GM03348 (cell line): ENCODE data around the gene NINJ2.

Experiments
- DNase-seq: peaks from one replicate; pipeline ENCODE4 v3.0.0; 2012; ENCODE audit warnings: low spot score

Gene NINJ2

DNA sequence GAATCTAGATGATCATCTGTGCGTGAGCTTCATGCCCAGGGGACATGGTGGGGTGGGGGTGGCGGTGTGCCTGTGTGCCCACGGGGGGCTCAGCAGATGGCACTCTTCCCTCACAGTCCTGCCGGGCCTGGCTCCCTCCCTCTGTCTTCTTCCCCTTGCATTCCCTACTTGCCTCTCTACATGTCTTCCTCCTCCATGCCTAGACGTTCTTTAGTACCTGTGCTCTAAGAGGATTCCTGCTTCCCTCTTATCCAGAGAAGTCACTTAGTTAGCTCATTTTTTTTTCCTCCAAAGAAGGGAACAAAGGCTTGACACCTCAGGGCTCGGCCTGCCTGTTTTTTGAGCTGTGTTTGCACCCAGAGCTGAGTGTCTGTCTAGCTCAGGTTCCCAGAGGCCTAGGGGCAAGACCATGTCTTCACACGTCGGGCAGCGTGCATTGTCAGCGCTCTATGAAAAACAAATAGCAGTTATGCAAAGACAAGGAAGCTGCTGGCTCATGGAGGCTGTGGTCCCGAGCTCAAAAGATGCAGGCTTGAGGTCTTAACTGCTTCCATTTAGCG is 48.8 kb downstream of the NINJ2 start:
- no peak for DNase-seq

DNA sequence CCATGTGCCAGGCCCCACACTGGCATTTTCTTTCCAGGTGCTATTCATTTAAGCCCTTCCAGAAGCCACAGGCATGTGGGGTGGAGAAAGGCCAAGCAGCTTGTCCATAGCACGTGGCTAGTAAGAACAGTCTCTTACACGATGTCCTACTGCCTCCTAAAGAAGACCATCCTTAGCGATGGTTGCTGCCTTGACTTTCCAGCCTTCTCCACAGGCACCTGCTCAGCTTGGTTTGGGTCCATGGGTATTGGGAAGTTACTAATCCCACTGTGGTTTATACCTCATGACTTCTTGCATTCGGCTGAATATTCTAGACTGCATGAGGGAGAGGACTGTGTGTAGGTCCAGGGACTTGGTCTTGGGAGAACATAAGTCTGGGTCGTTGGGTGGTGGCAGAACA is 49.2 kb downstream of the NINJ2 start:
- DNase-seq: no peak

DNA sequence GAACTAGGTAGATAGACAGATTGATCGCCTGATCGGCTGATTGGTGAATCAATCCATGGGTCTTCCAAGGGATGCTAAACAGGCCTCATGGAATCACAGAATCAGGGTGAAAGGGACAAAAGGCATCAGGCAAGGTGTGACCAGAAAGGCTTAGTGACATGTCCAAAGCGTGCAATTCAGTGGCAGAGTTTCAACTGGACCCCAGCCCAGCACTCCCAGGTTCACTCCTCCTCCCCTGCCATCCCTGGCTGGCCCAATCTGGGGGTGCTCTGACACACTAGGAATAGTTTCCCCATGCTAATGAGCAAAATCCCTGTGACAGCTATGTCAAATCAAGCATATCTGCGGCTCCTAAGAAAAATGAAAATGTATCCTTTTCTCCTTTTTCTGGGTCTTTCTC is 50.4 kb downstream of the NINJ2 start:
- no peak for DNase-seq

DNA sequence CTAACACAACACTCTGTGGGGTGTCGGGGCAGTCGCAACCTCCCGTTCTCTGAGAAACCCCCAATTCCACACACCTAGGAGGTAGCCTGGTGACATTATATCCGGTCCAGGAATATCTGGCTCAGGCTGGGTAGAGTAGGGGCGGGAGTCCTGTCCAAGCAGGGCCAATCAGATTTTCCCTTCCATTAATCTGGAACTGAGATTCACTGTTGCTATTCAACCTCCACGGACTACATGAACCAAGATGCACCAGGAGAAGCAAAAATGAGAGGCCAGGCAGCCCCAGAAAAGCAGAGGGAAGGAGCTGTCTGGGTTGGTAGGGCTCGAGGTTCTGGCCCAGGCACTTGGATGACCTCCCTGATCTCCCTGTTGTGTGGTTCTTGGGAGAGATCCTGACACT is 51.0 kb downstream of the NINJ2 start:
- DNase-seq: no peak

DNA sequence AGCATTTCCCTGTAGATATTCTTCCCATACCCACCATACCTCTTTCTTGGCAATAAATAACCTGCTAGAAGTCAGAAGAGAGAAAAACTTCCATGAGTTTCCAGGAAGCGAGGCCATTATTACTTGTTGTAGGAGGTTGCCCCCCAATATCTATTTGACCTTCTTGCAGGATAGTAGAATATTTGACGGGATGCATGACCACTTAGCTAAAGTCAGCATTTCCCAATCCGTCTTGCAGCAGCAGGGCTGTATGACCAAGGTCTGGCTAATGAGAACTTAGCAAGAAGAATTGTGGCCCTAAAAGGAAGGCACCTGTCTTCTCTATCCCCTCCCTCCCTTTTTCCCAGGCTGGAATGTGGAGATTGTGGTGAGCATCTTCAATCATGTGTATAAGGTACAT is 51.5 kb downstream of the NINJ2 start:
- DNase-seq: no peak

DNA sequence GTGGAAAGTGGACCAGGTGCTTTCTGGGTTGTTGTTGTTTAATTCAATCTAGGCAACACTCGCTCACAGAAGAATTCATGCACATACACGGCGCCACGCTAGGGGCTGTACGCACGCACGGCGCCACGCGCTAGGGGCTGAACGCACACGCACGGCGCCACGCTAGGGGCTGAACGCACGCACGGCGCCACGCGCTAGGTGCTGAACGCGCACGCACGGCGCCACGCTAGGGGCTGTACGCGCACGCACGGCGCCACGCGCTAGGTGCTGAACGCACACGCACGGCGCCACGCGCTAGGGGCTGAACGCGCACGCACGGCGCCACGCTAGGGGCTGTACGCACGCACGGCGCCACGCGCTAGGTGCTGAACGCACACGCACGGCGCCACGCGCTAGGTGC is 54.3 kb downstream of the NINJ2 start:
- DNase-seq: no peak

DNA sequence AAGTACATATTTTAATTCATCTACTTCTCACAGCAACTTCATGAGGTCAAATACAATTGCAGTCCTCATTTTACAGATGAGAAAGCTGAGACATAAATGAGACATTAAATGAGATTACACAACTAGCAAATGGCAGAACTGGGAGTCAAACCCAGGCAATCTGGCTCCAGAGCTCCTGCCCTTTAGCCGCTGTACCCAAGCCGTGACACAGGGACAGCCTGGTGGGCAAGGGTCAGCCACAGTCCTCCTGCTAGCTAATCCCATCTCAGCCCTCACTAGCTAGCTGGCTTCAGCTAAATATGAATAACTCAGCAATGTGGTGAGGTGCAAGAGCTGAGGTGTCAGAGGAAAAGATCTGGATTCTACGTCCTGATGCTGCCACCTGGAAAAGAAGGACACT is 54.8 kb downstream of the NINJ2 start:
- no peak for DNase-seq

DNA sequence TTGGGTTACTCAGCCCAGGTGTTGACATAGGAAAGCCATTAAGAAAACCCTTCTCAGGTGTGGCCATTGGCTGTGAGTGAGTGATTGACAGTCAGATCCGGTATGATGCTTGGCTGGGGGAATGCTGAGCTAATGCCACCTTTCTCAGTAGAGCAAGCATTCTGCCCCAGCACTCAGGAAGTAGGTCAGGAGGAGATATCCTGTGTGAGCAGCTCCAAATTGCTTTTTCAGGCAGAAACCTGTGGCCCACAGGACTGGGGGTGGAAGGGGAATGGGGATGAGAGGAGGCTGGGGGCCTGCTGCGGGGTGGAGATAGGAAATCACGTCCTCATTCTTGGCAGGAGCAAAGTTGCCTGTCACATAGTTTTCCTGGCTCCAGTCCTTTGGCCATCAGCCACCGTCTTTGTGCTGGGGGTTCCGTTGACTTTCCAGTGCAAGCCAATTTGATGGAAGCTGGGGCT is 55.7 kb downstream of the NINJ2 start:
- DNase-seq: no peak

DNA sequence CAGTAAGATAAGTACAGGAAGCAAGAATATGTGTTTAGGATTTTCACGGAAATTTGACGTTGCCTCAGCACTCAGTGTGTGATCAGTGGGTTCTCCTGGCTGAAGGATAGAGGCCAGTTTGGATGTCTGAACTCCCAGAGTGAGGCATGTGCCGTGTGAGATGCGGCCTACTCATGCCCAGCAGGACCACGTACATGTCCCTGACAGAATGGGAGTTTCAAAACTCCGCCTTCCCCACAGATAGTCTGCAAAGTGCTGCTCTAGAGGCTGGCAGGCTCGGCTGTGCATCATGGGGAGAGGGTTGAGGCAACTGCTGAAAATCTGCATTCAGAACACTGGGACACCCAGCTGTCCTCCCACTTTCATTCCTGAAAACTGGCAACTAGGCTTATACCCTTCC is 58.3 kb downstream of the NINJ2 start:
- DNase-seq: no peak

DNA sequence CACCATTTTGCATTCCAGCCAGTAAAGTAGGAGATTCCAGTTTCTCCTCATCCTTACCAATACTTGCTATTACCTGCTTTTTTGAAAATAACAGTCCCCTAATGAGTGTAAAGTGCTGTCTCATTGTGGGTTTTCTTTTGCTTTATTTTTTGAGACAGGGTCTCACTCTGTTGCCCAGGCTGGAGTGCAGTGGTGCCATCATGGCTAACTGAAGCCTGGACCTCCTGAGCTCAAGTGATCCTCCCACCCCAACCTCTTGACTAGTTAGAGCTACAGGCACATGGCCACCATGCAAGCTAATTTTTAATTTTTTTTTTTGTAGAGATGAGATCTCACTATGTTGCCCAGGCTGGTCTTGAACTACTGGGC is 60.6 kb downstream of the NINJ2 start:
- no peak for DNase-seq

DNA sequence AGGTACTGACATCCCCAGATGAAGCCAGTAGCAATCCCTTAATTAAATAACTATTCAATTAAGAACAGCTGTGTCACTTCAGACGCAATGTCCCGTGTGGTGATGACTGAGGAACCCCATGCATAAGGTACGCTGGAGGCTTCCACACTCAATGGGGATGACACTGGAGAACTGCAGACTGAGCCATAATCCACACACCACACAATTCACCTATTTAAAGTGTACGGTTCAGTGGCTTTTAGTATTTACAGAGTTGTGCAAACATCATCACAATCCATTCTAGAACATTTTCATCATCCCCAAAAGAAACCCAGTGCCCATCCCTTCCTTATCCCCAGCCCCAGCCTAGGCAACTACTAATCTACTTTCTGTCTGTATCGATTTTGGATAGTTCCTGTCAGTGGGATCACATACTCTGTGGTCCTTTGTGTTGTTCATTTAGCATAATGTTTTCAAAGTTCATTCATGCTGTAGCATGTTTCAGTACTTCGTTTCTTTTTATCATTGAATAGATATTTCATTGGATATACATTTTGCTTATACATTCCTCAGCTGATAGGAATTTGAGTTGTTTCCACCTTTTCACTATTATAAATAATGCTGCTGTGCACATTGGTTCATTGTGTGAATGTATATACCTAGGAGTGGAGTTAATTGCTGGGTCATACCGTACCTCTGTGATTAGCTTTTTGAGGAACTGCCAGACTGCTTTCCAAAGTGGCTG is 61.1 kb downstream of the NINJ2 start:
- no peak for DNase-seq

DNA sequence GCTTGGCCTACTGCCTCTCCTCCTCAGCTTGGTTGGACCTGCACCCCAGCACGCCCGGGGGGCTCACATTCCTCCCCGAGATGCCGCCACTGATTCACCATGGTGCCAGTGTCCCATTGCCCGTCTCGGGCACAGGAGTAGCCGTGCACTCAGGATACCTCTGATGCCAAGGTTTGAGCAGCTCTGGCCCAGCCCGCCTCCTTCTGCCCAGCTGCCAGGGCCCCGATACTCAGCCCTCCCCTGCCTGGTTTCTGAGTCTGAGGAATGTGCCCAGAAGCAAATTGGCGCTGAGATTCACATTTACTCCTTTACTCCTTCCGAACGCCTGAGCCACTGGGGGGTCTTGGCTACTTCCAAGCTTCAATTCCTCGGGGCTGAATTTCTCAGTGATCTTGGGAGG is 63.5 kb downstream of the NINJ2 start:
- no peak for DNase-seq

DNA sequence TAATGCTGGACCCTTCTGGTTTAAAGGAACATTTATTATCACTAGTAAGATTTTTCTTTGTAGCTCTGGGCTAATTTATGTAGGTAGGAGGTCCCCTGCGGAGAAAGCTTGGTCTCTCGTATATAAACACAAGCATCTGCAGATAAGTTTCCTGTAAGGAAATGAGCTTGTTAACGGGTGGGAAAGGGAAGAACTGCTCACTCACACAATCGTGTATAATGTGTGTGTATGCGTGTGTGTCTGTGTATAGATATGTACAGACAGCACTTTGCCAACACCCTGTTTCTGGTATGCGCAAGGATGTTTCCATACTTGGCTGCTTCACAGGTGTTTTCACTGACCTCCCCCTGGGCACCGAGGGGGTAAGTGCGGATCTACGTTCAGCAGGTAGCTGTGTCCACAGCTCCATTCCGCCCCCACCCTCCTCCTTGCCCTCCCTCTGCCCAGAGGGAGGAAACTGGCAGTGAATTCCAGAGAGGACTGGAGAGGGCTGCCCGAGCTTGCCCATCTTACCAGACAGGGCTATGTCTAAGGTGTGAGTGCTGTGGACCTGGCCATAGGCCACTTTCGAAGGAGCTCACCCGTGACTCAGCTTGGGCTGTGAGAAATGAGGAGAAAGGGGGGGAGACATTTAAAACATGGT is 65.2 kb downstream of the NINJ2 start:
- DNase-seq: no peak

DNA sequence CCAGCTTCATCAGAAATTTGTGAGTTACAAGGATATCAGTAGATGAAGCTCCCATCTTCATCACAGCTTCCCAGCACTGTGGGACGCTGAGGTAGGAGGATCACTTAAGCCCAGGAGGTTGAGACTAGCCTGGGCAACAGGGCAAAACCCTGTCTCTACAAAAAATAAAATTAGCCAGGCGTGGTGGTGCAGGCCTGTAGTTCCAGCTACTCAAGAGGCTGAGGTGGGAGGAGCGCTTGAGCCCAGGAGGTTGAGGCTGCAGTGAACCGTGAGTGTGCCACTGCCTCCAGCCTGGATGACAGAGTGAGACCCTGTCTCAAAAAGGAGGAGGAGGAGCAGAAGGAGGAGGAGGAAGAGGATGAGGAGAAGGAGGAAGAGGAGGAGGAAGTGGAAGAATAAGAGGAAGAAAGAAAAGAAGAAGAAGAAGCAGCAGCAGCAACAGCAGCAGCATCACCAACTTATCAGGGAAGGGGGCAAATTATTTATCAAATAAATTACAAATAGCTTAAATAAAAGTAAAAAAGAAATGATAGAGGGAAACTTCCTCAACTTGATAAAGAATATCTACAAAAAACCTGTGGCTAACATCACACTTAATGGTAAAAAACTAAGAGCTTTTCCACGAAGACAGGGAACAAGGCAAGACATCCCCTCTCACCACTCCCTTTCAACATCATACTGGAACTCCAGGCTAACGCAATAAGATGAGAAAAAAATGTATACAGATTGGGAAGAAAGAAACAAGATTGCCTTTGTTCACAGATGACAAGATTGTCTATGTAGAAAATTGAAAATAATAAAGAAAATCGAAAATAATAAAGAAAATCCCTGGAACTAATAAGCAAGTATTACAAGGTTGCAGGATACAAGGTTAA is 69.6 kb downstream of the NINJ2 start:
- DNase-seq: no peak

DNA sequence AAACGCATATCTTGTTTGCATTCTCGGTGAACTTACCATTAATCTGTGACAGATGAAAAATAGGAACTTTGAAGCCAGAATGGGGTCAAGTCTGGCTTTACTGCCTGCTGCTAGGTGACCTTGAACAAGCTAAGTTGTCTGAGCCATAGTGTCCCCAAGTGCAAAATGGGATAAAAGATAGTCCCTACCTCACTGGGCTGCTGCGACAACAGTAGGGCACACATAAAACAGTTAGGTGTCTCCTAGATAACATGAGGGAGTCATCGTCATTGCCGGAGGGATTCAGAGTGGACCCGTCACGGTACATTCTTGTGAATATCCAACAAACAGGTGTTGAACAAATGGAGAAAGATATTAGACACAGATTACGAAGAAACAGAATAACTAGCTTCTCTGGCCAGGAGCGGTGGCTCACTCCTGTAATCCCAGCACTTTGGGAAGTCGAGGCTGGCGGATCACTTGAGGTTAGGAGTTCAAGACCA is 71.2 kb downstream of the NINJ2 start:
- no peak for DNase-seq

DNA sequence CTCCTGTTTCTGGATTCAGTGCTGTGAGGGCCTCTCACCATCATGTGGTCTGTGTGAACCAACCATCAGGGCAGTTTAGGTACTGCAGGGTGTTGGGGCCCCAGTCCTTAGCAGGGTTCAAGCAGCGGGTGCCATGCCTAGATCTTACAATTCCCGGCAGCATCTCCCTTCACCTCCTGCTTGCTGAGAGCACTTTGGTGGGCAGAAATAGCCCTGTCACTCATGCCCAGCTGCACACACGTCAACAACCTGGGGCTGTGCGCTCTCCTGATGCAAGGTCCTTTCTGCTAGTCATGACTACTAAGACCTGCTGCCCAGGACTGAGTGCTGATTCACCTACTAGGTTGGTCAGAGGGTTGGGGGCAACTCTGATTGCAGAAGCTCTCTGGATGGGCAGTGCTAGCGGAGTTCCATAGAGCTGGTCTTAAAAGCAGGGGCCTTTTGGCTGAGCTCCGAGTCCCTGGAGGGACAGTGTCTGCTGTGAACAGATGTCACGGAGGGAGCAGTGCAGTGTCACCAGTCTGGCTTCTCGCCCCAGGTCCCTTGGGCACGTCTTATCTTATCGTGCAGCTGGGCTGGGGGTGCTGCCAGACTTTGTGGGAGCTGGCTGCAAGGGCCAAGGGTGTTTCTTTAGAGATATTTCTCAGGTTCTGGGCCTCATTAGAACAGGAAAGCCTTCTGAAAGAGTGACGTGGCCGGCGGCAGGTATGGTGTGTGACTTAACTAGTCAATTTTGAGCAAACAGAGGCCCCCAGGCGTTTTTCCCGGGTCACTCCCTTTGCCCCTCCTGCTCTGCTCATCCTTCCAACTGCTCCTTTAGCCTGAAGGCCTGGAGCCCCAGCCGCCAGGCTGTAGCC is 71.8 kb downstream of the NINJ2 start:
- no peak for DNase-seq

DNA sequence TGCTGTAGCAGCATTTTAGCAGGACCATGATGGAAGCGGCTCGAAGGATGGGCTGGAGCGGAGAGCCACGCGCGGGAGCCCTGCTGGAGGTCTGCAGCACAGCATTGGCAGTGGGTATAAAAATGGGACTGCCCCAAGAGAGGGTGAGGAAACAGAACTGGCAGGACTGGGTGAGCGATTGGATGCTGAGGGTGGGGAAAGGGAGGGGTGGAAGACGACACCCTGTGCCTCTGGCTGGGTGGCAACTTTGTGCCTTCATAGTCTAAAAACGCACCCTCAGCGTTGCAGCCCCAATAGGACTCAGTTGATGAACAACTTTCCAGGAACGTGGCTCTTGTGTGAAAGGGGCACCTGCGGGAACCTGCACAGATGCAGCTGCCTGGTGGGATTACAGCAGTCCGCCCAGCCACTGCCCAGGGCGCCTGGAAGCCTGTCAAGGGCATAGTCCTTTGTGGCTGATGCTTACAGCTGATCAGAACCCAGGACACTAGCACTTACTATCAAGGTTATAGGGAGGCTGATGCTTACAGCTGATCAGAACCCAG is 73.0 kb downstream of the NINJ2 start:
- no peak for DNase-seq

DNA sequence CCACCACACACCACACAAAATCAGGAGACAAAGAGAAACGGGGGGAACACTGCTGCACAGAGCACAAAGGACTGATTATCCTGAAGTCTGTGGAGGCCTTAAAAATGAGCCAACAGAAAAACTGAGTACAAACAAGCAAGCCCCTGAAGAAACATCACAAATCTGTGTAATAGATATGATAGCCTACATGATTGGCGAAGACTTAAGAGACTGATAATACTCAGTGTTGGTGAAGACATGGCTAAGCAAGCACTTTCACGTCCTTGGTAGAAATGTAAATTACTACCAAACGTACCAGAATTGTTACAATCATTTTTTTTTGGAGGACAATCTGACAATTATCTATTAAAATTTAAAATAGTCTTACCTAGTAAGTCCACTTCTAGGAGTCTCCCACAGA is 74.6 kb downstream of the NINJ2 start:
- DNase-seq: no peak

DNA sequence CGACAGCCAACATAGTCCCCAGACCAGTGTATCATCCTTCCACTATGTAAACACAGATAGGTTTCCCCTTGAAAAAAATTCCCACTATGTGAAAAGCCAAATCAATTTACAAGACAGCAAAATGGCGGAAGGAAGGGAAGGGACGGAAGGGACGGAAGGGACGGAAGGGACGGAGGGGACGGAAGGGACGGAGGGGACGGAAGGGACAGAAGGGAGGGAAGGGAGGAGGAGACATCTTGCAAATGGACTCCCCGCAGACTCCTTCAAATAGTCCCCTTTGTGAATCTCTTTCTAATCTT is 75.3 kb downstream of the NINJ2 start:
- no peak for DNase-seq

DNA sequence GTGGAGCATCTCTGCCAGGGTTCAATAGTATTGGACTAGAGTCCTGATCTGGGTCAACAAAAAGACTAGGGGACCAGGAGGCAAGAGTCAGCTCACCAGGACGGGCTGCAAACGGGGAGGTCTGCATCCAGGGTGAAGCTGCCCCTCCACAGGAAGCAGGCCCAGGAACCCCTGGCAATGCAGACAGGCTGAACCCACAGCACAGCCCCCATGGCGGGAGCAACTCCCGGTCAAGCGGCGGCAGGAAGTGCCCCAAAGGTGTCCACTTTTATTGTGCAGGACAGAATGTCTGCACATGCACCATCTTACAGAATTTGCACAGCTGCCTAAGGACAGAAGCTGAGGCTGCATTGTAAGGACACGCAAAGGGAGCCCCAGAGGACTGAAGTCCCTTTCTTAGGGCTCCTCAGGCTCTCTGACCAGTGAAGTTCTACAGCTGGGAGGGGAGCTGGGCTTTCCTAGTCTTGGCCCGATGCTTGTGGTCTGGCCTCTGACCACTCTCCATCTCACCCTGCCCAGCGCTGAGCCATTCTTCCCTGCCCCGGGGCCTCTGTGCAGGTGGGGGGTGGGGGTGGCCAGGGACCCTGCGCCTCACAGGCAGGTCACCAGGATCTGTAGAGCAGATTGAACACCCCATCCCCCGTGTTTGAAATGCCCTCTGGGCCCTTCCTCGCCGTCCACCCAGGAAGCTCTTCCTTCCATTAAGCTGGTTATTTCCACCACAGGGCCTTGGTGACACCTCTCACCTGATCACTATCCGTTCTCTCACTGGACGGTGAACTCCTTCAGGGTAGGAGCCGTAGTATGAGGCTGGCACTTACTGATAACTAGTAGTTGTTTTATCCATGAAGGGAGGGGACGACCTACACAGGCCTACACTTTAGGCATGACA is 75.9 kb downstream of the NINJ2 start:
- no peak for DNase-seq
